CD4-positive, alpha-beta T cell treated with Interferon alpha-2 for 1 hour (primary cell): ENCODE measurements around the gene ZNF451.
A peak's percentile ranks its signal among the peaks of the same experiment; 100 is the strongest.
"Not testable (repeated sequence)": the region's sequence is repeated elsewhere in the genome, so short reads cannot be mapped to it uniquely, and the experiment has no call there.

Source experiments
- DNase-seq, 2 donors: peaks; one replicate each; pipeline ENCODE4 v3.0.0-alpha.2; 2020 to 2022

Gene ZNF451

GRCh38 chr6:57089687-57090457 lies at the start of gene ZNF451:
Gene ZNF451 (plus strand): TSS chr6:57090188. CDS start chr6:57090254, 66 bp downstream.
- peak; percentile 95 to 96 for DNase-seq

- not testable (repeated sequence) for DNase-seq
Observed at GRCh38 chr6:57044061-57044460, 45.9 kb upstream of the ZNF451 start.

GRCh38 chr6:57044568-57044967 lies 45.4 kb upstream of the ZNF451 start:
- DNase-seq = no peak

- peak; percentile 74 to 84 for DNase-seq
Observed at GRCh38 chr6:57046332-57047256, 43.4 kb upstream of the ZNF451 start, which contains the start of gene KIAA1586. Gene KIAA1586 (plus strand): TSS chr6:57046693. CDS start chr6:57046756, 63 bp downstream.

GRCh38 chr6:57047257-57047585 lies 42.8 kb upstream of the ZNF451 start:
- not testable (repeated sequence) for DNase-seq

GRCh38 chr6:57047859-57048258 lies 42.1 kb upstream of the ZNF451 start:
- DNase-seq = not testable (repeated sequence)

- no peak for DNase-seq
Observed at GRCh38 chr6:57048577-57048976, 41.4 kb upstream of the ZNF451 start.

- DNase-seq = no peak
Observed at GRCh38 chr6:57063847-57064246, 26.1 kb upstream of the ZNF451 start.

GRCh38 chr6:57064809-57065208 lies 25.2 kb upstream of the ZNF451 start:
- no peak for DNase-seq

- DNase-seq = no peak
Observed at GRCh38 chr6:57068061-57068460, 21.9 kb upstream of the ZNF451 start.

GRCh38 chr6:57069228-57069627 lies 20.8 kb upstream of the ZNF451 start:
- DNase-seq = no peak

GRCh38 chr6:57069920-57070331 lies 20.1 kb upstream of the ZNF451 start:
- no peak for DNase-seq

- DNase-seq = no peak
Observed at GRCh38 chr6:57072108-57072507, 17.9 kb upstream of the ZNF451 start.

GRCh38 chr6:57074383-57074782 lies 15.6 kb upstream of the ZNF451 start:
- no peak for DNase-seq

GRCh38 chr6:57075092-57075491 lies 14.9 kb upstream of the ZNF451 start:
- DNase-seq = no peak

- no peak for DNase-seq
Observed at GRCh38 chr6:57078531-57079207, 11.3 kb upstream of the ZNF451 start.

GRCh38 chr6:57085471-57085870 lies 4.5 kb upstream of the ZNF451 start:
- no peak for DNase-seq

GRCh38 chr6:57086843-57087242 lies 3.1 kb upstream of the ZNF451 start:
- no peak for DNase-seq

GRCh38 chr6:57087916-57088315 lies 2.1 kb upstream of the ZNF451 start:
- no peak for DNase-seq

- no peak for DNase-seq
Observed at GRCh38 chr6:57089265-57089664, 723 bp upstream of the ZNF451 start.

- not testable (repeated sequence) for DNase-seq
Observed at GRCh38 chr6:57090458-57091067, 575 bp downstream of the ZNF451 start.

GRCh38 chr6:57091375-57091774 lies 1.4 kb downstream of the ZNF451 start:
- not testable (repeated sequence) for DNase-seq

GRCh38 chr6:57094689-57095088 lies 4.7 kb downstream of the ZNF451 start:
- DNase-seq = no peak
